GM18909 (cell line): ENCODE data around the gene SLC6A3.
"Not testable (repeated sequence)": the region's sequence is repeated elsewhere in the genome, so short reads cannot be mapped to it uniquely, and the experiment has no call there.

Experiments
- ATAC-seq: cut with Tn5 transposase; IDR thresholded peaks from one replicate; pipeline ENCODE4 v1.9.1; 2021; ENCODE audit warnings: mild to moderate bottlenecking; ENCODE audit not compliant: unreplicated experiment, poor library complexity

The SLC6A3 gene

DNA sequence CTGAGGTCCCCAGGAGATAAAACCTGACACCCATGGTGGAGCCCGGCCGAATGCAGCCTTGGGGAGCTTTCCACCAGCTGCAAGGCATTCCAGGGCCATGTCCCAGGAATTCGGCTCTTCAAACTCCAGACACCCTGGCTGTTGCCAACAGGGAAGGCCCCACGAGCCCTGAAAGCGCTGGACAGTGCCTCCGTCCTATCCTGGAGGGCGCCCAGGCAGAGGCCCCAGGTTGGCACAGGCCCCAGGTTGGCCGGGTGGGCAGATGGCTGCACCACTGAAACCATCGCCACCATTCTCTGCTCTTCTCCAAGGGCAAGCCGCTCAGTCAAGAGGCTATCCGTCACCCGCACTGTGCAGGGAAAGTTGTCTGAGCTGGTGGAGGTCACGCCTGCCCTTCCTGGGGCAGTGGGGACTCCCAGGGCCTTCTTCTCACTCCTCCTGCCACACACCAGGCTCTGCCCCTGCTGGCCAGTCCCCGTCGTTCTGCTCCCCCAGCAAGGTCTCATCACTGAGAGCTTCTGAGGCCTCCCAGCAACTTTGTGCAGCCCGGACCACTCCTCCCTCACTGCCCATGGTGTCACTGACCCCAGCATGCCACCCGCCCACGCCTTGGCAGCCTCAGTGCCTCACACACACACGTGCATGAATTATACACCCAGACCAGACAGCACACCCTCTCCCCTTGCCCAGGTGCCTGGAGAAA is 21.2 kb downstream of the SLC6A3 start:
- ATAC-seq: no peak

DNA sequence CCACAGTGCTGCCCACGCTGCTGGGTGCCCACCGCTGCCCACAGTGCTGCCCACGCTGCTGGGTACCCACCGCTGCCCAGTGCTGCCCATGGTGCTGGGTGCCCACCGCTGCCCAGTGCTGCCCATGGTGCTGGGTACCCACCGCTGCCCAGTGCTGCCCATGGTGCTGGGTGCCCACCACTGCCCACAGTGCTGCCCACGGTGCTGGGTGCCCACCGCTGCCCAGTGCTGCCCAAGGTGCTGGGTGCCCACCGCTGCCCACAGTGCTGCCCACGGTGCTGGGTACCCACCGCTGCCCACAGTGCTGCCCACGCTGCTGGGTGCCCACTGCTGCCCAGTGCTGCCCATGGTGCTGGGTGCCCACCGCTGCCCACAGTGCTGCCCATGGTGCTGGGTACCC is 22.7 kb downstream of the SLC6A3 start:
- ATAC-seq: not testable (repeated sequence)

DNA sequence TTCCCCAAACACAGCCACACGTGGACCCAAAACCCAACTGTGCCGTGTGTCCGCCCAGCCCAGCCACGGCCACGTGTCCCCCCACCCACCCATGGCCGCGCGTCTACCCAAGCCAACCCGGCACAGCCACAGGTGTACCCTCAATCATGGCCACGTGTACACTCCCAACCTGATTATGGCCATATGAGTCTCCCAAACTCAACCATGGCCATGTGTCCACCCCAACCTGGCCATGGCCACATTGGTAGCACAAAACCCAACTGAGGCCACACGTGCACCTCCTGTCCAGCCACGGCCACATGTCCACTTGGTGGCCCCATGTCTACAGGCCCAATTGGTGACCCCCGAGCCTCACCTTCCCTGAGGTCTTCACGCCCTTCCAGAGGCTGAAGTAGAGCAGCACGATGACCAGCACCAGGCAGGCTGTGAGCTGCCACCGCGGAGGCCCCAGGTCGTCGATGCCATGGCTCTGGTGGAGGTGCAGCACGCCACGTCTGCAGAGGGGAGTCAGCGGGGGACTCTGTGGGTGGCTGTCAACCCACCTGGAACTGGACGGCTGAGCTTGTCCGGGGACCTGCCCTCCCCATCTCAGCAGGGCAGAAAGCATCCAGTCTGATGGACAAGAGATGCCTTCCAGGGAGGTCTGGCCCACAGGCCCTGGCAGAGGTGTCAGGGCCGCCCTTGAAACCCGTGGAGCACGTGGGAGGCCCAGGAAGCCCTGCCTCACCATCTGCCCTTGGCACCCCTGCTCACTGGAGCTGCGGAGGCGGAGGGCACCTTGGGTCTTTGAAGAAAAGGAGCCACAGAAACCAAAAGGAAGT is 23.5 kb downstream of the SLC6A3 start:
- no peak for ATAC-seq

DNA sequence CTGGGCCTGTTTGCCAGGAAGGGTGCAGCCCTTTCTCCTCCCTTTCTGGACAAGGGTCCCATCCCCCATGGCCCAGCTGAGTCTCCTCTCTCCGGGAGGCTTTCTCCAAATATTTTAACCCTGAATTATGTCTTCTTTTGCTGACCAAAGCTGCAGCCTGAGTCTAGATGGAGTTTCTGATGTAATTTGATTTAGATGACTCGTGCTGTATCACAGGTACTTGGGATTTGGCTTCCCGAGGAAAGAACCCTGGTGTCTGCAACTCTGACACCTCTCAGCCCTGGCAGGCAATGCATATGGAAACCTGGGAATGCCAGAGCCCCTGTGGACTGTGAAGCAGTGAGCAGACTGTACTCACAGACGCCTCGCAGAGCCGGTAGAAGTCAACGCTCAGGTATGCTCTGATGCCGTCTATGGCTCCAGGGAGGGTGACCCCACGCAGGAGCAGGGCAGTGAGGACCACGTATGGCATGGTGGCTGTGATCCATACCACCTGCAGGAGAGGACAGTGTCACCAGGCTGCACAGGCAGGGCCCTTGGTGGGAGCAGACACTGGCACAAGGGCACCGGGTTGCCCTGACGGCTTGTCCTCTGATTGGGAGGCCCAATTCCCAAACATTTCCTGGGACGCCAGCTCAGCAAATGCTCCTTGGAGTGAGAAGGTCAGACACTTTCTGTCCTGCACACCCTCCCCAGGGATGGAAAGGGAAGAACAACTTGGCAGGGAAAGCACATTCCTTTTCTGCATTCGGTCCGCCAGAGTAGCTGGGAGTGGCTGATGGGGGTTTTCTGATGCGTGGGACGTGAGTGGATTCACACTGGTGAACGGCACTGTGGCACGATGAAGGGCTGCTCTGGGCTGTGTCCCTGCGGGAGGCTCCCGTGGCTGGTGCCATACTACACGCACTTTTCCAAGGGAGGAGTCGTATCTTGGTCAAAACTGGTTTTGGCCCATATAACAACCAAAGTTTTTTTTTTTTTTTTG is 24.7 kb downstream of the SLC6A3 start:
- ATAC-seq: no peak

DNA sequence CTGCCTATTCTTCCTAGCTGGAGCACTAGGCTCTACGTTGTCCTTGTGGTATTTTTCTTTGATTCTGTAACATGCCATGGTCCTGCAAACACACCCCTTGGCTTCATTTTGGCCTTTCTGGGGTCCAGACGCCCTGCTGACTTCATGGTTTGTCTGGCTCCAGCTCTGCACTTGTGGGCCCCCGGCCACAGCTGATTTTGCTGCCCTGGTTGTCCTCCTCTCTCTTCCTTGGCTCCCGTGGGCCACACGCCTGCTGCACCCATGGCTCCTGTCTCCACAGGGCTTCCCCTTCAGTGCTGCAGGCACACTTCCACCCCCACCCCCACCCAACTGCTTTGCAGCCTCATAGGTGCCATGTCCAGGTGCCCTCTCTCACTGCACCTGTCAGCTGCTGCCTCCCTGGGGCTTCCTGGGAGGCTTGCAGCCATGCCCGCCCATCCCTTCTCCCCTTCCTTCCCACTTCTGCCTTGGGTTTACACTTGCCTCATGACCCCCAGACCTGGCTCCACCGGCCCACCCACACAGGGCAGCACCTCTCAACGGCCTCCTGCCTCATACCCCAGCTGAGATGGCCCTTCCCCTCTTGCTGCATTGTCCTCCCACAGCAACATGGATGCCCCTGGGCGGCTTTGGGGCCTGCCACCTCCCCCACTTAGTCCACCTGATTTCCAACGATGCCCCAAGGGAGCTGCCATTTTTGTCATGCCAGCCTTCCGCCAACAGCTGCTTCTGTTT is 25.6 kb downstream of the SLC6A3 start:
- ATAC-seq: no peak

DNA sequence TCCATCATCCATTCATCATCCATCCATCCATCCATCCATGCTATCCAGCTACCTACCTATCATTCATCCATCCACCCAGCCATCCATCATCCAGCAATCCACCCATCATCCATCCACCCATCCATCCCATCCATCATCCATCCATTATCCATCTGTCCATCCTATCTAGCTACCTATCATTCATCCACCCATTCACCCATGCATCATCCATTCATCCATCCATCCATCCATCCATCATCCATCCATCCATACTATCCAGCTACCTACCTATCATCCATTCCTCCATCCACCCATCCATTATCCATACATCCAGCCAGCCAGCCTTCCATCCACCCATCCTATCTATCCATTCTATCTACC is 26.3 kb downstream of the SLC6A3 start:
- ATAC-seq: no peak

DNA sequence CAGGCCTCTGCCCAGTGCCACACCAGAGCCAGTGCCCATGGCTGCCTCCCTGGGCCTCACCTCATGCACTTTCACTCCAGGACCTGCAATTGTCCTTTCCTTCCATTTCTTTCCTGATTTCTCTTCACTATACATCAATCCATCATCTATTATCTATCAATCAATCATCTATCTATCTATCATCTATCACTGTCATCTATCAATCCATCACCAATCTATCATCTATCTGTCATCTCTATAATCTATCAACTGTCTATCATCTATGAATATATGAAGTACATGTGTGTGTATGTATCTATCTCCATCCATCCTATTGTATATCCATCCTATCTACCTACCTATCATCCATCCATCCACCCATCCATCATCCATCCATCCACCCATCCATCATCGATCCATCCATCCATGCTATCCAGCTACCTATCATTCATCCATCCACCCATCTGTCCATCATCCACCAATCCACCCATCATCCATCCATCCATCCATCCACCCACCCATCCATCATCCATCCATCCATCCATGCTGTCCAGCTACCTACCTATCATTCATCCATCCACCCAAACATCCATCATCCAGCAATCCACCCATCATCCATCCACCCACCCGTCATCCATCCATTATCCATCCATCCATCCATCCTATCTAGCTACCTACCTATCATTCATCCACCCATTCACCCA is 26.9 kb downstream of the SLC6A3 start:
- no peak for ATAC-seq

DNA sequence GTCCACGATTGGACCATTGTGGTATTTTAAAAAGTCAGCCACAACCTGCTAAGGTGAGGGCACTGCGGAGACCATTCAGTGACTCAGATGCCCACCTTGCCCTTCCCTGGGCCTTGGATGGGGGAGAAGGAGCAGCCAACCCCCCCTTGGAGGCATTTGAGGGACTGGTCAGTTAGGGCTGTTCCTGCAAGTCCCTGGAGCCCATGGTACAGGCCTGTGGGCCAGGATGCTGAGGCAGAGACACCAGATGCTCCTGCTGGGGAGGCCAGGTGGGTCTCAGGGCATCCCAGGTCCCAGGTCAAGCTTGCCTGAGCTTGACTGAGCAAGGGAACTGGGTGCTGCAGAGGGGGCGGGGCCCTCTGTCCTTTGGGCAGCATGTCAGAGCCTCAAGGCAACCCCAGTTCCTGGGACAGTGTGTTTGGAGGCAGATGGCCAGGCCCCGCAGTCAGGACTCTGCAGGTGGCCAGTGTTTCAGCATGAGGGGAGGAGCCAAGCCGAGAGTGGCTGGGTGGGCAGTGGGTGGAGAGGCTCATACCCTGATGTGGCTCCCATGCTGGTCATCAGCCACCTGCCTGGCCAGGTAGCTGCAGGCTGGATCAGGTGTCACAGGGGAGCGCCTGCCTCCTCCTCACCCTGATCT is 27.5 kb downstream of the SLC6A3 start:
- ATAC-seq: no peak

DNA sequence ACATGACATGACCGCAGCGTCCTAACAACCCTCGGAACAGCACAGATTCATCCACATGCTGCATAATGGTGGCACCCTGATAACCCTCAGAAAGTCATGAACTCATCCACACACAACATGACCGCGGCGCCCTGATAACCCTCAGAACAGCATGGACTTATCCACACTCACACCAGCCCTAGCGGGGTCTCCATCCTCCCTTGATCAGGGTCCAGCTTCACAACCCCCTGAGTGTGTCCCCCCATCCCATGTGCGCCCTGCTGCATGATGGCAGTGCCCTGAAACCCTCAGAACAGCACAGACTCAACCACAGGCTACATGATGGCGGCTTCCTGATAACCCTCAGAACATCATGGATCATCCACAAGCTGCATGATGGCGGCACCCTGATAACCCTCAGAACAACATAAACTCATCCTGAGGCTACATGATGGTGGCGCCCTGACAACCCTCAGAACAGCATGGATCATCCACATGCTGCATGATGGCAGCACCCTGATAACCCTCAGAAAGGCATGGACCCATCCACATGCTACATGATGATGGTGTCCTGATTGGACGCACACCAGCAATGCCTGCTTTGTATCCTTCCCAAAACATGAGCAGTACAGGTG is 28.3 kb downstream of the SLC6A3 start:
- no peak for ATAC-seq

DNA sequence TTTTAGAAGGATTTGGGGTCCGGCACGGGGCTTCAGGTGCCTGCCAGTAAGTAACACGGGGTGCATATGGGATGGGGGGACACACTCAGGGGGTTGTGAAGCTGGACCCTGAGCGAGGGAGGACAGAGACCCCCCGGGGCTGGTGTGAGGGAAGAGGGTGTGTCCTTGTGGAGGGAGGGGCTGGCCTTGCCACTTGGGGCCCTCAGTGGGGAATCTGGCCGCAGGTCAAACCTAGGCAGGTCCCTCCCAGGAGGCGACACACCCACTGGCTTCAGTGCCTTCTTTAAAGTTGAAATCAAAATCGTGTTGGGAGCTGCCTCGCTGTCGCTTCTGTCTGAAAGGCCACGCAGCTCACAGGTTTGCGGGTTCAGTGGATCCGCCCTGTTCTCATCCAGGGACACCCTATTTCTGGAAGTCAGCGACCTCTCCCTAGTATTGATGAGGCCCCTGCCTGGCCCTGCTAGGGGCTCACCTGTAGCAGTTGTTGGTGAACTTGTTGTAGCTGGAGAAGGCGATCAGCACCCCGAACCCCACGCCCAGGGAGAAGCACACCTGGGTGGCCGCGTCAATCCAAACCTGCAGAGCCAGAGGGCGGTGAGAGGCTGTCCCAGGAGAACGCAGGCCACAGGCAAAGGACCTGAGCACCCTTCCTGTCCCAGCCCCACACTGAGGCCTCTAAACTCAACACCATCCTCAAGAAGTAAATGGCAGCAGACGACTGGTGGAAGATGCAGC is 29.4 kb downstream of the SLC6A3 start:
- no peak for ATAC-seq

DNA sequence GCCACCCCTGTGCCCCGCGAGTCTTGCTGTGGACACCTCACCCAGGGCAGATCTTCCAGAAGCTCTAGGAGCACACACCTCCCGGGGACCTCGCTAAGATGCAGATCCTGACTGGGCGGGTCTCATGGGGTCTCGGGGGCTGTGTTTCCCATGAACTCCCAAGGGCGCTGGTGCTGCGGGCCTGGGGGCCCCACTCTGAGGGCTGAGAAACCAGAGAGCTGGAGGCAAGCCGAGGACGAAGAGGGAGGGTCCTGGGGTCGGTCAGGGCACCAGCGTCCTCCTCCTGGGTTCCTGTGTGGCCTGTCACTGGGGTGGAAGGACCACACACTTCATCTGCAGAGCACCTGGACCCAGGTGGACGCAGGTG is 30.2 kb downstream of the SLC6A3 start:
- ATAC-seq: no peak

DNA sequence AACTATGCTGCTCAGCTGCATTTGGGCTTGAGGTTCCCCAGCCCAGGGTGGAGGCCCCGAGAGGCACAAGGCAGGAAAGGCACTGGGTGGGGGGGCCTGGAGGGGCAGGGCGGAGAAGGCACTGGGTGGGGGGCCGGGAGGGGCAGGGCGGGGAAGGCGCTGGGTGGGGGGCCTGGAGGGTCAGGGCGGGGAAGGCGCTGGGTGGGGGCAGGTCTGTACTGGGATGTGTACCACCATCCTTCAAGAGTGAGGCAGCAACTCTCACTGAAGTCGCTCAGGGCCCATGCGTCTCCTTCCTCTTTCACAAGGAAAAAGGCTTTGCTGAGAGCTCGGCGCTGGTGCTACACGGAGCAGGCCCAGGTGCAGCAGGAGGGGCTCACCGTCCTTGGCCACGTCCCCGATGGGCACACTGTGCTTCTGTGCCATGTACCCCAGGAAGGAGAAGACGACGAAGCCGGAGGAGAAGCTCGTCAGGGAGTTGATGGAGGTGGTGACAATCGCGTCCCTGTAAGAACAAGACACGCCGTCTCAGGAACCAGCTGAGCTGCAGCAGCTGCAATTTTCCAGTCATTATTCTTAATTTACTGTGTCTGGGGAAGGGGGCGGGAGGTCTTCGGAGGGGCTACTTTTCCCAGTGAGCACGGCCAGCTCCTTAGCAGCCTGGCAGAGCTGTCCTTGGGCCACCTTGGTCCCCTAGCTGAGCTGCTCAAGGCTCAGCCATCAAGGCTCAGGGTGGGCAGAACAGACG is 30.8 kb downstream of the SLC6A3 start:
- ATAC-seq: no peak

DNA sequence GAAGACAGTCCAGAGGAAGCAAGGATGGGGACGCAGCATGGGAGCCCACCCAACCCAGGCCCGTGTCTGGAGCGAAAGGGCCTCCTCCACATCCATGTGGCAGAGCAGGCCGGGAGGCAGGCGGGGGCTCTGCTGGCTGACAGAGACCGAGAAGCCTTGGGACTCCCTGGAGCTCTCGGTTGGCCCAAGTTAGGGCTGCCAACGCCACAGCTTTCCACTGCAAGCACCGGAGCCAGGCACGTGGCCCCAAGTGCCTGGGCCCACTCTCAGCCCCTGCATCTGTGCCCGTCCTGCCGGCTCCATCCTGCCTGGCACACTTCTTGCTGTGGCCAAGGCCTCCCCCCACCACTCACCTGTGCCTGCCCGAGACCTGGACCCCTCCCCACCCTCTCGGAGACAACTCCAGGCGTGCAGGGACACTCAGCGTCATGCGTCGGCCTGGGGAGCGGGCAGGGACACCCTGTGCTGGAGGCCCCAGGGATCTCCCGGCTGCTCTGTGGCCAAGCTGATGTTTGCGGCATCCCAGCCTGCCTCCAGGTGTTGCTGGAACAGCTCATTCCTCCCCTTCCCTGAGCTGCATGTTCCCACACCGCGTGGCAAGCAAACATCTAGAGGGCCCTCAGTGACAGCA is 31.5 kb downstream of the SLC6A3 start:
- ATAC-seq: no peak

DNA sequence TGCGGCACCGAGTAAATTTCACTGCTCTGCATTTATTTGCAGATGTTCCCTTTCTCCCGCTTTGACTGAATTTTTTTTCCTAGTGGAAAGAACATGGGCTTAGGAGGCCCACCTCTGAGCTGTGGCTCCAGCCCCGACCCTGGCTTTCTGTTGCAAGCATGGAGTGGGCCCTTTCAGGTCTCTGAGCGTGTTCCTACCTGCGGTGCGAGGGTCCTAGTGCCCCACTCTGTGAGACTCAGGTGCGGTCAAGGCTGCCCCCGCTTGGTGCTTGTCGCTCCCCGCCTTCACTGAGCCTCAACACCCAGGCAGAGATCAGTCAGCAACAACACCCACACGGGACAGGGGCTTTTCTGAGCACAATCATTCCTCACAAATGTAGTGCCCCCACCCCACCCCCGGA is 32.0 kb downstream of the SLC6A3 start:
- ATAC-seq: no peak

DNA sequence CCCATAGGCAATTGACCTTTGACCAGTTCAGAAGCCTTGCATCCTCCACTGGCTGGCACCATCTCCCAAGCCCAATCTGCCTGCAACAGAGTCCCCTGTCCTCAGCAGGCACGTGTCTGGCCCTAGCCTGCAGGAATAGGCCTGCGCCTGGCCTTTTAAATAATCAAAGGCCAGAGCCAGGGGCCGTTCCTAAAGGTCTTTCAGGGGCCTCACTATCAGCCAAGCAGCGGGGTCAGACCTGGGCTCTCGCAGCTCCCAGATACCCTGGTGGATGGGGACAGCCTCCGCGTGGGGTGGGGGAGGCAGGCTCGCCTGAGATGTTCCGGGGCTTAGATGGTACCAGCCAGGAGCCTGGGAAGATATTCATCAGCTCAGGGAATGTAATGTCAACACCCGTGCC is 32.6 kb downstream of the SLC6A3 start:
- no peak for ATAC-seq

DNA sequence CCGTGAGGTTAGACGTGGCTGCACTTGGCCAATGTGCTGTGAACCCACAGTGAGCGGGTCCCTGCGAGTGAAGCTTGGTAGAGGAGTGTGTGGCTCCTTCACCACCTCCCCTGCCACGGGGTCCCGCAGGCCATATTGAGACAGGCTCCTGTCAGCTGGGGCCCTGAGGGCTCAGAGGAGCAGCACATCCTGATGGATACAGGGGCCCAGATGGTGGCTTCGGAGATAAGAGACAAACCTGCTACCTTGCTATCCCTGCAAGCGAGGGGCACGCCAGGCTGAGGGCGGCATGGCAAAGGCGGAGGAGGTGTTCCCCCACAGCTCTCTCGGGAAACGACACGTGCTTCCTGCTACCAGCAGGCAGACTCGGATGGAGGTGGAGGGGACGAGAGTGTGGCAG is 33.1 kb downstream of the SLC6A3 start:
- no peak for ATAC-seq

DNA sequence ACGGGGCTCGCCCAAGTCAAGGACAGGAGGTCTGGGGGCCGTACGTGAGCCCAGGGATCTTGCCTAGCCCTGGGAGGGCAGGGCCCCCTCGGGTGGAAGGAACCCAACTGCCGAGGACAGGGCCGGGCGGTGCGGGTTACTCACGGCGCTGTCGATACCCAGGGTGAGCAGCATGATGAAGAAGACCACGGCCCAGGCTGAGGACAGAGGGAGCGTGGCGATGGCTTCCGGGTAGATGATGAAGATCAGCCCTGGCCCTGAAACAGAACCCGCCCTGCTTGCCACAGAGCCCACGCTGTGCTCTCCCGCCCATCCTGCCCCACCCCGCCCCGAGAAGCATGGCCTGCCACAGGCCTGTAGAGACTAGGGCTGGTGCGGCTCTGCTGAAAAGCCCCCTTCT is 34.1 kb downstream of the SLC6A3 start:
- no peak for ATAC-seq
